OCI-LY3 (cell line): ENCODE measurements around the gene CCDC191.

ENCODE experiments used
- H2AFZ ChIP-seq: fragments of 200-600, 300-600 bp; shearing (Covaris generic); 2 replicates; pipeline ENCODE4 v1.6.0; 2014; ENCODE audit warnings: antibody characterized with exemption, low read depth, low read length
- H3K27ac ChIP-seq: fragments of 200-600, 300-600 bp; sonication (generic); 2 replicates; pipeline ENCODE4 v1.5.1; 2014; ENCODE audit warnings: mild to moderate bottlenecking, low read length, moderate library complexity, mixed read lengths
- H3K27me3 ChIP-seq: fragments of 200-600, 300-600 bp; sonication (generic); 2 replicates; pipeline ENCODE4 v1.6.1; 2014; ENCODE audit warnings: low read depth, low read length, mixed read lengths
- H3K36me3 ChIP-seq: fragments of 200-600, 300-600 bp; sonication (generic); replicated peaks from 2 replicates; pipeline ENCODE3; 2014; ENCODE audit warnings: low read depth, low read length, mixed read lengths
- H3K4me1 ChIP-seq: fragments of 300-600, 200-600 bp; sonication (generic); 2 replicates; pipeline ENCODE4 v1.6.1; 2014; ENCODE audit warnings: low read length, mixed read lengths
- H3K4me2 ChIP-seq: fragments of 200-600, 300-600 bp; sonication (generic); 2 replicates; pipeline ENCODE4 v1.6.1; 2014; ENCODE audit warnings: low read length, mixed read lengths
- H3K4me3 ChIP-seq: fragments of 300-600, 200-600 bp; sonication (generic); 2 replicates; pipeline ENCODE4 v1.5.1; 2014; ENCODE audit warnings: antibody characterized with exemption, mild to moderate bottlenecking, low read length, moderate library complexity
- H3K79me2 ChIP-seq: fragments of 300-600, 200-600 bp; shearing (Covaris generic); 2 replicates; pipeline ENCODE4 v1.6.1; 2014; ENCODE audit warnings: mild to moderate bottlenecking, low read length, mixed read lengths
- H3K9ac ChIP-seq: fragments of 300-600, 200-600 bp; shearing (Covaris generic); 2 replicates; pipeline ENCODE4 v1.6.0; 2014; ENCODE audit warnings: mild to moderate bottlenecking, low read length, moderate library complexity
- H3K9me3 ChIP-seq: fragments of 200-600, 300-600 bp; shearing (Covaris generic); 2 replicates; pipeline ENCODE4 v1.6.1; 2014; ENCODE audit warnings: low read length, mixed read lengths; ENCODE audit not compliant: insufficient read depth
- H4K20me1 ChIP-seq: fragments of 200-600, 300-600 bp; sonication (generic); 2 replicates; pipeline ENCODE4 v1.6.1; 2016; ENCODE audit warnings: low read length, mixed read lengths; ENCODE audit not compliant: insufficient read depth
- EZH2phosphoT487 ChIP-seq: fragments of 200-600 bp; shearing (Covaris generic); IDR thresholded peaks from 2 replicates; pipeline ENCODE4 v1.6.1; 2018; ENCODE audit warnings: antibody characterized with exemption, mixed run types, low read depth
- TF ChIP-seq, protein P1 (sequence below): fragments of 200-600, 300-600 bp; sonication (generic); IDR thresholded peaks from 2 replicates; pipeline ENCODE4 v1.5.1; 2014; ENCODE audit warnings: antibody characterized with exemption, low read length, low read depth

Gene CCDC191

DNA sequence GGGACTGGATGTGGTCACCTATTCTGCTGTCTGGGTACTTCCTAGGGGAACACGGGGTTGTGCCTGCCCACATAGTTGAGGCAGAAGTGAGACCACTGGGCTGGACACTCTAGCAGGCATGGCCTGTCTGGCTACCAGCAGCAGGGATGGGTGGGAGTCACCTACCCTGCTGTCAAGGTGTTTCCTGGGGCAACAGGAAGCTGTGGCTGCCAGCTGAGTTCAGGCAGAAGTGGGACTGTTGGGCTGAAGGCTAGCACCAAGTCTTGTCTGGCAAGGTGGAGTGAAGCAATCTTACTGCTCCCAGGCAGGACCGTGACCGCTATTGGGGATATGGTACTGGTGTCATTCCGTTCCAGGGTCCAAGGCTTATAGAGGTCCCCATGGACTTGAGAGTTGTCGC is 128.8 kb downstream of the CCDC191 start:
- H2AFZ ChIP-seq: no peak overlapping the region
- H3K27me3 ChIP-seq: no peaks in the 10 kb centered on the region
- no peaks in the 10 kb centered on the region for H3K9me3 ChIP-seq
- TF ChIP-seq EZH2phosphoT487: no peak
- TF ChIP-seq, protein P1, sequence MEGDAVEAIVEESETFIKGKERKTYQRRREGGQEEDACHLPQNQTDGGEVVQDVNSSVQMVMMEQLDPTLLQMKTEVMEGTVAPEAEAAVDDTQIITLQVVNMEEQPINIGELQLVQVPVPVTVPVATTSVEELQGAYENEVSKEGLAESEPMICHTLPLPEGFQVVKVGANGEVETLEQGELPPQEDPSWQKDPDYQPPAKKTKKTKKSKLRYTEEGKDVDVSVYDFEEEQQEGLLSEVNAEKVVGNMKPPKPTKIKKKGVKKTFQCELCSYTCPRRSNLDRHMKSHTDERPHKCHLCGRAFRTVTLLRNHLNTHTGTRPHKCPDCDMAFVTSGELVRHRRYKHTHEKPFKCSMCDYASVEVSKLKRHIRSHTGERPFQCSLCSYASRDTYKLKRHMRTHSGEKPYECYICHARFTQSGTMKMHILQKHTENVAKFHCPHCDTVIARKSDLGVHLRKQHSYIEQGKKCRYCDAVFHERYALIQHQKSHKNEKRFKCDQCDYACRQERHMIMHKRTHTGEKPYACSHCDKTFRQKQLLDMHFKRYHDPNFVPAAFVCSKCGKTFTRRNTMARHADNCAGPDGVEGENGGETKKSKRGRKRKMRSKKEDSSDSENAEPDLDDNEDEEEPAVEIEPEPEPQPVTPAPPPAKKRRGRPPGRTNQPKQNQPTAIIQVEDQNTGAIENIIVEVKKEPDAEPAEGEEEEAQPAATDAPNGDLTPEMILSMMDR: no peak
- H3K36me3 ChIP-seq: no peaks in the 10 kb centered on the region
- H3K4me1 ChIP-seq: no peaks in the 10 kb centered on the region
- H4K20me1 ChIP-seq: no peaks in the 10 kb centered on the region
- no peak overlapping the region for H3K9ac ChIP-seq
- no peak overlapping the region for H3K27ac ChIP-seq
- H3K4me3 ChIP-seq: no peak overlapping the region
- H3K79me2 ChIP-seq: no peaks in the 10 kb centered on the region
- H3K4me2 ChIP-seq: no peak overlapping the region

DNA sequence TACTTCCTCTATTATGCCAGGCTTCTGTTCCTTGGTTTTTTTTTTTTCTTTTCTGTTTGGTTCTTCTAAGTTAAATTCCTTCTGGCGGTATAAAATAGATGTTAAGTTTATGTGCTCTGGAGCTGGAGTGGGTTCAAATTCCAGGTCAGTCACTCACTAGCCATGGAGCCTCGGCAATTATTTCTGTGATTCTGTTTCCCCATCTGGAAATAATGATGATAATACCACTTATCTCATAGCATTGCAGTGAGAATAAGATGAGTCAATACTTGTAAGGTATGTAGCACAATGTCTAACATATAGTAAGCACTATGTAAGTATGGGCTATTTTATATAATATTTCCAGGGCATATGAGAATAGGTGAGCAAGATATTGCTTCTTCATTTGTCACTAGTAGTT is 141.7 kb downstream of the CCDC191 start:
- H4K20me1 ChIP-seq: no peaks in the 10 kb centered on the region
- no peak overlapping the region for H3K4me3 ChIP-seq
- TF ChIP-seq EZH2phosphoT487: no peak
- TF ChIP-seq, protein P1: no peak
- H2AFZ ChIP-seq: no peak overlapping the region
- peaks cover 2% of the 10 kb centered on the region; the same call in 1 of the 2 replicates for H3K4me1 ChIP-seq
- no peaks in the 10 kb centered on the region for H3K9me3 ChIP-seq
- no peak overlapping the region for H3K27ac ChIP-seq
- H3K36me3 ChIP-seq: no peaks in the 10 kb centered on the region
- no peaks in the 10 kb centered on the region for H3K79me2 ChIP-seq
- no peaks in the 10 kb centered on the region for H3K27me3 ChIP-seq
- H3K4me2 ChIP-seq: no peak overlapping the region
- no peak overlapping the region for H3K9ac ChIP-seq
